ENCODE measurements around the gene ZNF467.

ZNF467 gene

DNA sequence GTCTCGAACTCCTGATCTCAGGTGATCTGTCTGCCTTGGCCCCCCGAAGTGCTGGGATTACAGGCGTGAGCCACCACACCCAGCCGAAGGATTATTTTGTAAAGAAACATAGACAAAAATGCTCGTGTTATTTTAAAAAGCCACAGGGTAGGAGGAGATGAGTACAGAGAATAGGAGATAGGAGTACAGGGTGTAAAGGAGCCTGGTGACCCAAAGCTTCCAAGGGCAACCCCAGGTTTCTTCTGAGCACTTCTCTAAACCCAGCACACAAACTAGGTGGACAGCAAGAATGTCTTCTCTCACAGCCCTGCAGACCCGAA lies 54.7 kb downstream of the ZNF467 start:
- no peak for TF ChIP-seq ZFX (IDR thresholded peaks at IDR 0.05; ENCODE audit: borderline replicate concordance)
- TF ChIP-seq, protein P1, sequence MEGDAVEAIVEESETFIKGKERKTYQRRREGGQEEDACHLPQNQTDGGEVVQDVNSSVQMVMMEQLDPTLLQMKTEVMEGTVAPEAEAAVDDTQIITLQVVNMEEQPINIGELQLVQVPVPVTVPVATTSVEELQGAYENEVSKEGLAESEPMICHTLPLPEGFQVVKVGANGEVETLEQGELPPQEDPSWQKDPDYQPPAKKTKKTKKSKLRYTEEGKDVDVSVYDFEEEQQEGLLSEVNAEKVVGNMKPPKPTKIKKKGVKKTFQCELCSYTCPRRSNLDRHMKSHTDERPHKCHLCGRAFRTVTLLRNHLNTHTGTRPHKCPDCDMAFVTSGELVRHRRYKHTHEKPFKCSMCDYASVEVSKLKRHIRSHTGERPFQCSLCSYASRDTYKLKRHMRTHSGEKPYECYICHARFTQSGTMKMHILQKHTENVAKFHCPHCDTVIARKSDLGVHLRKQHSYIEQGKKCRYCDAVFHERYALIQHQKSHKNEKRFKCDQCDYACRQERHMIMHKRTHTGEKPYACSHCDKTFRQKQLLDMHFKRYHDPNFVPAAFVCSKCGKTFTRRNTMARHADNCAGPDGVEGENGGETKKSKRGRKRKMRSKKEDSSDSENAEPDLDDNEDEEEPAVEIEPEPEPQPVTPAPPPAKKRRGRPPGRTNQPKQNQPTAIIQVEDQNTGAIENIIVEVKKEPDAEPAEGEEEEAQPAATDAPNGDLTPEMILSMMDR (IDR thresholded peaks at IDR 0.05): no peak
- H3K27ac ChIP-seq: no peak overlapping the region

- H3K27ac ChIP-seq: no peak overlapping the region
- TF ChIP-seq ZFX (IDR thresholded peaks at IDR 0.05; ENCODE audit: borderline replicate concordance): no peak
- TF ChIP-seq, protein P1 (IDR thresholded peaks at IDR 0.05): no peak
Measured at GRCh38 chr7:149717481-149717880, 55.9 kb downstream of the ZNF467 start.

DNA sequence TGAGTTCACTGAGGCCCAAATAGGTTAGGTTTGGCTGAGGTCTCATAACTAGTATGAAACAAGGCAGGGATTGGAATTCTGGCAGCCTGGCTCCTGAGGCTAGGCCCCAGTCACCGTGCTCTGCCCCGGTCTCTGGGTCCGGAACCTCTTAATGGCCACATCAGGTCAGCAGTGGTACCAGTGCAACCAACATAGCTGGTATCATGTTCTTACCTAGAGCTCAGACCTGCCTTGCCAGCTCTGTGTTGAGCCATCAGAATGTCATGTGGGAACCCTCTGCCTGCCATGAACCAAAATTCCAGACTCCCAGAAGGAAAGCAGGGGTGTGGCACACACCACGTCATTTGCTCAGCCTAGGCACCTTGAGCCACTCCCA lies 56.5 kb downstream of the ZNF467 start:
- no peak for TF ChIP-seq ZFX (IDR thresholded peaks at IDR 0.05; ENCODE audit: borderline replicate concordance)
- TF ChIP-seq, protein P1 (IDR thresholded peaks at IDR 0.05): no peak
- H3K27ac ChIP-seq: no peak overlapping the region

GRCh38 chr7:149716007-149716931 lies 57.1 kb downstream of the ZNF467 start:
- TF ChIP-seq, protein P1 (IDR thresholded peaks at IDR 0.05): 0 out of 2 replicates have a peak, but pooled peaks have one; percentile 27
- TF ChIP-seq ZFX (IDR thresholded peaks at IDR 0.05; ENCODE audit: borderline replicate concordance): no peak
- H3K27ac ChIP-seq: no peak overlapping the region

DNA sequence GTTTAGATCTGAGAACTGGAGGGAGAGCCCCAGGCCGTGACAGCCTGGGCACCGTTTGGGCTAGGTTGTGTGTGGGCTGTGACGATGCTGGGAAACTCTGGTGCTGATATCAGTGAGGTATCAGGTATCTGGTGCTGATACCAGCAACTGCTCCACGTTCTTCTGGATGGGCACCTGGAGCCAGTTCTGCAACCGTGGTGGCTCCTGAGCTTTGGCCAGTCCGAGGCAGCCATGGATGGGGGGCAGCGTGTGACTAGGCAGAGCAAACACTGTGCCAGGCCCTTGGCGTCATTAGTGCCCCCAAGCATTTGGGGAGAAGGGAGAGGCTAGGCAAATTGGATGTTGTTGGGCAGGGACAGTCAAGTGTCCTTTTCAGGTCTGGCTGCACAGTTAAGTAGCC lies 57.9 kb downstream of the ZNF467 start:
- peak overlapping the region; percentile 30; the same call in 1 of the 2 replicates for H3K27ac ChIP-seq
- TF ChIP-seq, protein P1 (IDR thresholded peaks at IDR 0.05): no peak
- no peak for TF ChIP-seq ZFX (IDR thresholded peaks at IDR 0.05; ENCODE audit: borderline replicate concordance)

- peak overlapping the region; percentile 30; the same call in 1 of the 2 replicates for H3K27ac ChIP-seq
- TF ChIP-seq, protein P1 (IDR thresholded peaks at IDR 0.05): no peak
- no peak for TF ChIP-seq ZFX (IDR thresholded peaks at IDR 0.05; ENCODE audit: borderline replicate concordance)
Measured at GRCh38 chr7:149714910-149715471, 58.4 kb downstream of the ZNF467 start.

Measured in 22Rv1 (cell line).